ENCODE results near the gene SNRNP35.
"Not testable (repeated sequence)": the region's sequence is repeated elsewhere in the genome, so short reads cannot be mapped to it uniquely, and the experiment has no call there.

Gene SNRNP35

GRCh38 chr12:123449856-123450255 lies 8.1 kb upstream of the SNRNP35 start:
- no peak for DNase-seq

- DNase-seq, result no peak
Observed at GRCh38 chr12:123450636-123451035, 7.3 kb upstream of the SNRNP35 start.

- DNase-seq, result not testable (repeated sequence)
Observed at GRCh38 chr12:123452276-123452550, 5.7 kb upstream of the SNRNP35 start.

- DNase-seq, result peak; percentile 41
Observed at GRCh38 chr12:123453165-123453564, 4.8 kb upstream of the SNRNP35 start.

- DNase-seq, result not testable (repeated sequence)
Observed at GRCh38 chr12:123463174-123463573, 5.2 kb downstream of the SNRNP35 start.

GRCh38 chr12:123465084-123465483 lies 7.1 kb downstream of the SNRNP35 start:
- DNase-seq, result no peak

- DNase-seq, result no peak
Observed at GRCh38 chr12:123468786-123469185, 10.8 kb downstream of the SNRNP35 start.

- DNase-seq, result no peak
Observed at GRCh38 chr12:123469978-123470377, 12.0 kb downstream of the SNRNP35 start.

GRCh38 chr12:123471374-123472068 lies 13.6 kb downstream of the SNRNP35 start:
- no peak for DNase-seq

- no peak for DNase-seq
Observed at GRCh38 chr12:123472438-123472849, 14.5 kb downstream of the SNRNP35 start.

GRCh38 chr12:123474485-123475245 lies 16.7 kb downstream of the SNRNP35 start:
- no peak for DNase-seq

- DNase-seq, result no peak
Observed at GRCh38 chr12:123475246-123475703, 17.3 kb downstream of the SNRNP35 start.

GRCh38 chr12:123478069-123478468 lies 20.1 kb downstream of the SNRNP35 start:
- no peak for DNase-seq

GRCh38 chr12:123478762-123479161 lies 20.8 kb downstream of the SNRNP35 start:
- DNase-seq, result no peak

GRCh38 chr12:123479442-123480180 lies 21.7 kb downstream of the SNRNP35 start:
- no peak for DNase-seq

GRCh38 chr12:123481251-123481650 lies 23.3 kb downstream of the SNRNP35 start:
- not testable (repeated sequence) for DNase-seq

GRCh38 chr12:123482876-123483275 lies 24.9 kb downstream of the SNRNP35 start:
- DNase-seq, result no peak

GRCh38 chr12:123483602-123484248 lies 25.8 kb downstream of the SNRNP35 start:
- no peak for DNase-seq

- DNase-seq, result no peak
Observed at GRCh38 chr12:123485756-123486155, 27.8 kb downstream of the SNRNP35 start.

- no peak for DNase-seq
Observed at GRCh38 chr12:123487428-123487827, 29.5 kb downstream of the SNRNP35 start.

GRCh38 chr12:123488539-123489230 lies 30.7 kb downstream of the SNRNP35 start:
- DNase-seq, result no peak

GRCh38 chr12:123489580-123489979 lies 31.6 kb downstream of the SNRNP35 start:
- DNase-seq, result no peak

GRCh38 chr12:123490089-123490488 lies 32.1 kb downstream of the SNRNP35 start:
- no peak for DNase-seq

Measured in NCI-H69 (cell line).